Fibroblast of lung (primary cell): ENCODE measurements around the gene DDIT4. TPM values are rescaled to one million over a fixed set of nuclear protein-coding genes. Genes with fewer than 3 reads are reported as not detected.

ENCODE experiments used
- DNase-seq, 2 donors: peaks; one replicate each; pipeline versions ENCODE4 v3.0.0 to v3.0.0-alpha.2; 2010; ENCODE audit warnings: low read depth in 2 of 2
- H2AFZ ChIP-seq: 2 replicates; pipeline ENCODE4 v1.5.1; 2012; ENCODE audit warnings: low read length, control low read depth, inconsistent platforms
- H3K27ac ChIP-seq: 2 replicates; pipeline ENCODE4 v1.5.1; 2011; ENCODE audit warnings: low read length, control low read depth; ENCODE audit not compliant: insufficient read depth
- H3K27me3 ChIP-seq: 2 replicates; pipeline ENCODE4 v1.5.1; 2011; ENCODE audit warnings: mild to moderate bottlenecking, low read length; ENCODE audit not compliant: control insufficient read depth, insufficient read depth
- H3K36me3 ChIP-seq: 2 replicates; pipeline ENCODE4 v1.5.1; 2011; ENCODE audit warnings: low read length; ENCODE audit not compliant: control insufficient read depth, insufficient read depth
- H3K4me1 ChIP-seq: 2 replicates; pipeline ENCODE4 v1.5.1; 2011; ENCODE audit warnings: low read length; ENCODE audit not compliant: control insufficient read depth, insufficient read depth; ENCODE audit errors: extremely low read depth
- H3K4me2 ChIP-seq: 2 replicates; pipeline ENCODE4 v1.5.1; 2011; ENCODE audit warnings: low read length, control low read depth; ENCODE audit not compliant: insufficient read depth; ENCODE audit errors: extremely low read depth
- H3K4me3 ChIP-seq, 4 experiments: fragments of 200-600 bp in 1 of 4; sonication (generic) in 1 of 4; replicated peaks in 1 of 4; 2 replicates each; pipeline ENCODE4 v1.5.1; 2011 to 2016; ENCODE audit warnings: low read length in 4 of 4, low read depth in 3 of 4, mild to moderate bottlenecking in 3 of 4, control low read depth in 2 of 4, inconsistent platforms in 1 of 4, mixed read lengths in 1 of 4; ENCODE audit not compliant: insufficient read depth in 1 of 4; ENCODE audit errors: control extremely low read depth in 1 of 4
- H3K79me2 ChIP-seq: 2 replicates; pipeline ENCODE4 v1.5.1; 2012; ENCODE audit warnings: mild to moderate bottlenecking, low read length, inconsistent platforms; ENCODE audit not compliant: control insufficient read depth, insufficient read depth
- H3K9ac ChIP-seq: 2 replicates; pipeline ENCODE4 v1.5.1; 2011; ENCODE audit warnings: mild to moderate bottlenecking, low read length, control low read depth; ENCODE audit not compliant: insufficient read depth
- H3K9me3 ChIP-seq: 2 replicates; pipeline ENCODE4 v1.5.1; 2012; ENCODE audit warnings: low read depth, low read length; ENCODE audit not compliant: control insufficient read depth, insufficient read depth
- H4K20me1 ChIP-seq: 2 replicates; pipeline ENCODE4 v1.5.1; 2011; ENCODE audit warnings: low read length; ENCODE audit not compliant: control insufficient read depth, insufficient read depth; ENCODE audit errors: extremely low read depth
- EZH2 ChIP-seq: IDR thresholded peaks from 2 replicates; pipeline ENCODE4 v1.5.1; 2012; ENCODE audit warnings: low read length, control low read depth, mild to moderate bottlenecking; ENCODE audit errors: missing control alignments
- polyA plus RNA-seq, 2 donors: library from polyadenylated mRNA; depleted of rRNA in 1 of 2; stranded (reverse) in 1 of 2; unstranded in 1 of 2; fragments of >200 nt; gene quantifications; 2 replicates each; pipeline ENCODE4 v1.2.1, GENCODE V29; 2011 to 2012; ENCODE audit warnings: missing spikeins in 1 of 2
- total RNA-seq: library from RNA; depleted of rRNA; stranded (reverse); fragments of >200 nt; gene quantifications from 2 replicates; pipeline ENCODE4 v1.2.1, GENCODE V29; 2014
- TF ChIP-seq, protein P1 (sequence below), 2 donors: IDR thresholded peaks in 1 of 2; conservative IDR thresholded peaks in 1 of 2; 1 replicate in 1 of 2; 2 replicates in 1 of 2; pipeline ENCODE4 v1.5.1; 2011 to 2012; ENCODE audit warnings: low read length in 2 of 2, control low read depth in 1 of 2, inconsistent platforms in 1 of 2, low read depth in 1 of 2, mild to moderate bottlenecking in 1 of 2

The DDIT4 gene
- total and polyA plus RNA-seq, 2 donors (not counting 1 experiment from before 2014, with no cell fraction given): 51.3 to 662 TPM

DNA sequence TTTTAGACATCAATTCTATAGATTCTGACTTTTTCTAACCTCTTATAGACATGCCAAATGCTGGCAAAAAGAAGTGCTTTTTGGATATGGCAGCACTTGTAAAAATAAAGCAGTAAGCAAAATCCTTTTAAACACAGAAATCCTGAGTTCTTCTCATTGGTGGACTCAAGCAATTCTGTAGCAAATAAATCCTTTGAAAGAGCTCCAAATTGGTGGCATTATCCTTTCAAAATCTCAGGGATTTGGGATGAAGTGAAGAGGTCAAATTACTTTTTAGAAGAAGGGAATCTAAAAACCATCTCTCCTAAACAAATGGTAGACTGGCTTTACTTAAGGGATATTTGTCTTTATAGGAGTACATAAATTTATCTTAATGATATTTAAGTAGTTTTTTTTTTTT lies 40.1 kb upstream of the DDIT4 start:
- H3K9ac ChIP-seq: no peak overlapping the region
- no peak overlapping the region for H3K4me2 ChIP-seq
- H2AFZ ChIP-seq: no peak overlapping the region
- DNase-seq: no peak
- no peak overlapping the region for H3K4me3 ChIP-seq
- no peaks in the 10 kb centered on the region for H3K79me2 ChIP-seq
- no peaks in the 10 kb centered on the region for H3K36me3 ChIP-seq
- no peaks in the 10 kb centered on the region for H3K4me1 ChIP-seq
- H4K20me1 ChIP-seq: no peaks in the 10 kb centered on the region
- H3K27ac ChIP-seq: no peak overlapping the region
- no peaks in the 10 kb centered on the region for H3K27me3 ChIP-seq
- no peaks in the 10 kb centered on the region for H3K9me3 ChIP-seq
- TF ChIP-seq, protein P1, sequence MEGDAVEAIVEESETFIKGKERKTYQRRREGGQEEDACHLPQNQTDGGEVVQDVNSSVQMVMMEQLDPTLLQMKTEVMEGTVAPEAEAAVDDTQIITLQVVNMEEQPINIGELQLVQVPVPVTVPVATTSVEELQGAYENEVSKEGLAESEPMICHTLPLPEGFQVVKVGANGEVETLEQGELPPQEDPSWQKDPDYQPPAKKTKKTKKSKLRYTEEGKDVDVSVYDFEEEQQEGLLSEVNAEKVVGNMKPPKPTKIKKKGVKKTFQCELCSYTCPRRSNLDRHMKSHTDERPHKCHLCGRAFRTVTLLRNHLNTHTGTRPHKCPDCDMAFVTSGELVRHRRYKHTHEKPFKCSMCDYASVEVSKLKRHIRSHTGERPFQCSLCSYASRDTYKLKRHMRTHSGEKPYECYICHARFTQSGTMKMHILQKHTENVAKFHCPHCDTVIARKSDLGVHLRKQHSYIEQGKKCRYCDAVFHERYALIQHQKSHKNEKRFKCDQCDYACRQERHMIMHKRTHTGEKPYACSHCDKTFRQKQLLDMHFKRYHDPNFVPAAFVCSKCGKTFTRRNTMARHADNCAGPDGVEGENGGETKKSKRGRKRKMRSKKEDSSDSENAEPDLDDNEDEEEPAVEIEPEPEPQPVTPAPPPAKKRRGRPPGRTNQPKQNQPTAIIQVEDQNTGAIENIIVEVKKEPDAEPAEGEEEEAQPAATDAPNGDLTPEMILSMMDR (conservative IDR thresholded peaks at IDR 0.05 in 1 of 2, IDR thresholded peaks at IDR 0.05 in 1 of 2; ENCODE audit: low read depth in 1 of 2, low read length in 2 of 2): no peak
- TF ChIP-seq EZH2: no peak

GRCh38 chr10:72234560-72235095 lies 39.1 kb upstream of the DDIT4 start:
- TF ChIP-seq, protein P1 (conservative IDR thresholded peaks at IDR 0.05 in 1 of 2, IDR thresholded peaks at IDR 0.05 in 1 of 2; ENCODE audit: low read depth in 1 of 2, low read length in 2 of 2): no peak
- TF ChIP-seq EZH2: no peak

GRCh38 chr10:72235544-72236279 lies 38.0 kb upstream of the DDIT4 start:
- Histone ChIP-seq H3K9me3 (no peaks in the 10 kb centered on the region), H3K9ac (no peak overlapping the region), H3K4me1 (no peaks in the 10 kb centered on the region), H3K27me3 (no peaks in the 10 kb centered on the region), H4K20me1 (no peaks in the 10 kb centered on the region), H3K79me2 (no peaks in the 10 kb centered on the region), H3K27ac (no peak overlapping the region), H3K4me2 (no peak overlapping the region), H3K36me3 (no peaks in the 10 kb centered on the region), H2AFZ (no peak overlapping the region), H3K4me3 (no peak overlapping the region)
- DNase-seq: no peak
- TF ChIP-seq EZH2: no peak
- TF ChIP-seq, protein P1 (conservative IDR thresholded peaks at IDR 0.05 in 1 of 2, IDR thresholded peaks at IDR 0.05 in 1 of 2; ENCODE audit: low read depth in 1 of 2, low read length in 2 of 2): no peak

More at GRCh38 chr10:72234560-72235095, 39.1 kb upstream of the DDIT4 start:
- no peak overlapping the region for H2AFZ ChIP-seq
- no peak overlapping the region for H3K4me3 ChIP-seq
- H3K9ac ChIP-seq: no peak overlapping the region
- no peaks in the 10 kb centered on the region for H3K27me3 ChIP-seq
- no peaks in the 10 kb centered on the region for H3K9me3 ChIP-seq
- H3K4me1 ChIP-seq: no peaks in the 10 kb centered on the region
- H3K4me2 ChIP-seq: no peak overlapping the region
- H4K20me1 ChIP-seq: no peaks in the 10 kb centered on the region
- no peaks in the 10 kb centered on the region for H3K79me2 ChIP-seq
- no peak overlapping the region for H3K27ac ChIP-seq
- no peaks in the 10 kb centered on the region for H3K36me3 ChIP-seq
- DNase-seq: no peak
